GM12865 (cell line): ENCODE measurements around the gene MXRA7.
"Not testable (repeated sequence)": the region's sequence is repeated elsewhere in the genome, so short reads cannot be mapped to it uniquely, and the experiment has no call there.

ENCODE experiments used
- DNase-seq: peaks from one replicate; pipeline ENCODE4 v3.0.0; 2010; ENCODE audit warnings: low read depth
- H3K4me3 ChIP-seq: 2 replicates; pipeline ENCODE4 v1.5.1; 2011; ENCODE audit warnings: mild to moderate bottlenecking, low read depth, low read length, control low read depth
- CTCF ChIP-seq: IDR thresholded peaks from 2 replicates; pipeline ENCODE4 v1.5.1; 2011; ENCODE audit warnings: low read length, control low read depth, low read depth, inconsistent platforms; ENCODE audit not compliant: insufficient read depth; ENCODE audit errors: missing control alignments

MXRA7 gene

GRCh38 chr17:76641501-76641900 is 69.3 kb downstream of the MXRA7 start:
- H3K4me3 ChIP-seq = no peak overlapping the region
- DNase-seq = peak; percentile 25
- no peak for TF ChIP-seq CTCF

- no peak for TF ChIP-seq CTCF
- no peak overlapping the region for H3K4me3 ChIP-seq
- no peak for DNase-seq
Observed at GRCh38 chr17:76640550-76641380, 70.0 kb downstream of the MXRA7 start.

- DNase-seq = no peak
- no peak for TF ChIP-seq CTCF
- no peak overlapping the region for H3K4me3 ChIP-seq
Observed at GRCh38 chr17:76638263-76638662, 72.5 kb downstream of the MXRA7 start.

GRCh38 chr17:76636486-76637206 is 74.1 kb downstream of the MXRA7 start:
- not testable (repeated sequence) for H3K4me3 ChIP-seq, DNase-seq

- TF ChIP-seq CTCF = no peak
- no peak overlapping the region for H3K4me3 ChIP-seq
- no peak for DNase-seq
Observed at GRCh38 chr17:76635659-76636360, 75.0 kb downstream of the MXRA7 start.

- no peak for DNase-seq
- H3K4me3 ChIP-seq = no peak overlapping the region
- no peak for TF ChIP-seq CTCF
Observed at GRCh38 chr17:76635039-76635438, 75.7 kb downstream of the MXRA7 start.
